Tibial artery (tissue), 4 donors: ENCODE measurements around the gene GATM.

Experiments used
- DNase-seq, 2 donors: peaks; one replicate each; pipeline ENCODE4 v3.0.0-alpha.2; 2019
- H3K27ac ChIP-seq, 2 donors: fragments of 200-600 bp; sonication (generic) in 1 of 2; 1 replicate in 1 of 2; 2 replicates in 1 of 2; pipeline ENCODE4 v1.5.1; 2018 to 2019; ENCODE audit warnings: mild to moderate bottlenecking in 1 of 2
- H3K27me3 ChIP-seq, 2 donors: fragments of 200-600 bp; sonication (generic) in 1 of 2; one replicate each; pipeline versions ENCODE4 v1.5.1 to v1.6.0; 2016 to 2019
- H3K36me3 ChIP-seq, 3 donors: fragments of 200-600 bp; sonication (generic) in 2 of 3; one replicate each; pipeline ENCODE4 v1.5.1; 2016 to 2019; ENCODE audit warnings: mild to moderate bottlenecking in 2 of 3
- H3K4me1 ChIP-seq, 4 donors: fragments of 200-600 bp; sonication (generic) in 2 of 4; 1 replicate in 3 of 4; 2 replicates in 1 of 4; pipeline ENCODE4 v1.5.1; 2016 to 2019
- H3K4me3 ChIP-seq, 2 donors: fragments of 200-600 bp; sonication (generic) in 1 of 2; 1 replicate in 1 of 2; 2 replicates in 1 of 2; pipeline ENCODE4 v1.5.1; 2018 to 2019; ENCODE audit warnings: mild to moderate bottlenecking in 2 of 2
- H3K9me3 ChIP-seq, 3 donors: fragments of 200-600 bp; sonication (generic) in 1 of 3; one replicate each; pipeline ENCODE4 v1.5.1; 2016 to 2019
- intact Hi-C: fragments of 100-400 bp; cut with DNase I; formaldehyde crosslinking; loops from one replicate; pipeline ENCODE4 v1.15.0; 2023; ENCODE audit warnings: low total_unique reads
- TF ChIP-seq, protein P1 (sequence below), 2 experiments: fragments of 200-600 bp in 1 of 2; fragments of 450-650 bp in 1 of 2; IDR thresholded peaks; one replicate each; pipeline ENCODE4 v1.5.1; 2017 to 2019; ENCODE audit warnings: antibody characterized with exemption in 2 of 2, mild to moderate bottlenecking in 1 of 2, moderate library complexity in 1 of 2

Gene GATM

GRCh38 chr15:45361878-45362277 is 16.5 kb downstream of the GATM start:
- Histone ChIP-seq H3K4me1 (peaks cover 0 to 12% (median 3%) of the 10 kb centered on the region in 4 donors), H3K27me3 (no peaks in the 10 kb centered on the region), H3K27ac (no peak overlapping the region), H3K4me3 (no peak overlapping the region), H3K9me3 (no peaks in the 10 kb centered on the region), H3K36me3 (peaks cover 58 to 70% (median 68%) of the 10 kb centered on the region in 3 donors)
- TF ChIP-seq, protein P1, sequence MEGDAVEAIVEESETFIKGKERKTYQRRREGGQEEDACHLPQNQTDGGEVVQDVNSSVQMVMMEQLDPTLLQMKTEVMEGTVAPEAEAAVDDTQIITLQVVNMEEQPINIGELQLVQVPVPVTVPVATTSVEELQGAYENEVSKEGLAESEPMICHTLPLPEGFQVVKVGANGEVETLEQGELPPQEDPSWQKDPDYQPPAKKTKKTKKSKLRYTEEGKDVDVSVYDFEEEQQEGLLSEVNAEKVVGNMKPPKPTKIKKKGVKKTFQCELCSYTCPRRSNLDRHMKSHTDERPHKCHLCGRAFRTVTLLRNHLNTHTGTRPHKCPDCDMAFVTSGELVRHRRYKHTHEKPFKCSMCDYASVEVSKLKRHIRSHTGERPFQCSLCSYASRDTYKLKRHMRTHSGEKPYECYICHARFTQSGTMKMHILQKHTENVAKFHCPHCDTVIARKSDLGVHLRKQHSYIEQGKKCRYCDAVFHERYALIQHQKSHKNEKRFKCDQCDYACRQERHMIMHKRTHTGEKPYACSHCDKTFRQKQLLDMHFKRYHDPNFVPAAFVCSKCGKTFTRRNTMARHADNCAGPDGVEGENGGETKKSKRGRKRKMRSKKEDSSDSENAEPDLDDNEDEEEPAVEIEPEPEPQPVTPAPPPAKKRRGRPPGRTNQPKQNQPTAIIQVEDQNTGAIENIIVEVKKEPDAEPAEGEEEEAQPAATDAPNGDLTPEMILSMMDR (IDR thresholded peaks at IDR 0.05), result no peak
- no peak for DNase-seq
- intact Hi-C loops, result no loop called here

GRCh38 chr15:45355860-45356259 is 22.5 kb downstream of the GATM start:
- Histone ChIP-seq H3K36me3 (peaks cover 20 to 25% (median 23%) of the 10 kb centered on the region in 3 donors), H3K4me3 (no peak overlapping the region), H3K27me3 (no peaks in the 10 kb centered on the region), H3K27ac (no peak overlapping the region), H3K9me3 (no peaks in the 10 kb centered on the region), H3K4me1 (no peaks in the 10 kb centered on the region)
- no peak for DNase-seq
- TF ChIP-seq, protein P1 (IDR thresholded peaks at IDR 0.05), result no peak
- intact Hi-C loops, result no loop called here

GRCh38 chr15:45354711-45355110 is 23.6 kb downstream of the GATM start:
- no peaks in the 10 kb centered on the region for H3K4me1 ChIP-seq
- intact Hi-C loops, result no loop called here
- no peaks in the 10 kb centered on the region for H3K9me3 ChIP-seq
- no peak overlapping the region for H3K27ac ChIP-seq
- peaks cover 13 to 16% (median 14%) of the 10 kb centered on the region in 3 donors for H3K36me3 ChIP-seq
- no peak overlapping the region for H3K4me3 ChIP-seq
- TF ChIP-seq, protein P1 (IDR thresholded peaks at IDR 0.05), result no peak
- no peak for DNase-seq
- H3K27me3 ChIP-seq, result no peaks in the 10 kb centered on the region

DNA sequence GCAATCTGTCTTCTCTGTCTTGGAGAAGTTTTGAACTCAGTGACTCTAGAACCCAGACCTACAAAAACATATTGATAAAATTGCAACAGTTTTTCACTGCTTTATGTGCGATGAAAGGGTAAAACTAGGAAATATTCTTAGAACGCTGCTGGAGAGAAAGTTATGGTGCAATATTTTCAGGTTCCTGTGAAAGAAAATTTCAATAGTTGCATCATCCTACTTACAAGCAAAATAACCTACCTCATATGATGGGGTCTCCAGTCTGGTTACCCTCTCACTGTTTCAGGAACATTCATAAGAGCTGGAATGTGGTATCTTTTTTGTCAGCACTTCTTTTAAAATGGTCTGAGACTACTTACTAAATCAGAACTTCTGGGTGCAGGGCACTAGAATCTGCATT is 27.1 kb downstream of the GATM start:
- no peak for DNase-seq
- TF ChIP-seq, protein P1 (IDR thresholded peaks at IDR 0.05), result no peak
- no peak overlapping the region for H3K27ac ChIP-seq
- no peaks in the 10 kb centered on the region for H3K27me3 ChIP-seq
- H3K4me3 ChIP-seq, result no peak overlapping the region
- no peaks in the 10 kb centered on the region for H3K36me3 ChIP-seq
- peaks cover 0 to 6% (median 0%) of the 10 kb centered on the region in 4 donors for H3K4me1 ChIP-seq
- intact Hi-C loops, result no loop called here
- H3K9me3 ChIP-seq, result no peaks in the 10 kb centered on the region

GRCh38 chr15:45349623-45350022 is 28.7 kb downstream of the GATM start:
- Histone ChIP-seq H3K9me3 (no peaks in the 10 kb centered on the region), H3K4me1 (peaks cover 0 to 13% (median 0%) of the 10 kb centered on the region in 4 donors), H3K27me3 (no peaks in the 10 kb centered on the region), H3K36me3 (no peaks in the 10 kb centered on the region), H3K4me3 (no peak overlapping the region), H3K27ac (no peak overlapping the region)
- TF ChIP-seq, protein P1 (IDR thresholded peaks at IDR 0.05), result no peak
- intact Hi-C loops, result no loop called here
- no peak for DNase-seq

DNA sequence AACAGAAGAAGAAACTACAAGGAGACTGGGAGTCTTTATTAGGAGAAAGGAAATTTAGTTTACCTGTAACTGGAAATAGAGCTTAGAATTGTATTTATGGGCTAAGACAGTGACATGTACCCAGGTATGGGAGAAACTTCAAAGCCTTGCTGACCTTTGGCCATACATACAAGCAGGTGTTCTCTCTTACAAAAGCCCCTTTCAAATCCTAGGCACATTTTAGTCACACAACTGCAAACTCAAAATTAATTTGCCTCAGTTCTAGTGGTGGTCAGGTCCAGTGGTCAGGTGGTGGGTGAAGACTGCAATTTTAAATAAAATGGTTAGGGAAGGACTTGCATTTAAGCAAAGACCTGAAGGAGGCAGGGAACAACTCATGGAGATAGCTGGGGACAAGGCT is 30.4 kb downstream of the GATM start:
- intact Hi-C loops, result no loop called here
- peaks cover 0 to 13% (median 0%) of the 10 kb centered on the region in 4 donors for H3K4me1 ChIP-seq
- TF ChIP-seq, protein P1 (IDR thresholded peaks at IDR 0.05), result no peak
- H3K27ac ChIP-seq, result no peak overlapping the region
- no peaks in the 10 kb centered on the region for H3K9me3 ChIP-seq
- no peak for DNase-seq
- H3K27me3 ChIP-seq, result no peaks in the 10 kb centered on the region
- no peaks in the 10 kb centered on the region for H3K36me3 ChIP-seq
- H3K4me3 ChIP-seq, result no peak overlapping the region
